GM18909 (cell line): ENCODE results near the gene RIPOR2.
"Not testable (repeated sequence)": the region's sequence is repeated elsewhere in the genome, so short reads cannot be mapped to it uniquely, and the experiment has no call there.

Experiments used
- ATAC-seq: cut with Tn5 transposase; IDR thresholded peaks from one replicate; pipeline ENCODE4 v1.9.1; 2021; ENCODE audit warnings: mild to moderate bottlenecking; ENCODE audit not compliant: unreplicated experiment, poor library complexity

RIPOR2 gene

DNA sequence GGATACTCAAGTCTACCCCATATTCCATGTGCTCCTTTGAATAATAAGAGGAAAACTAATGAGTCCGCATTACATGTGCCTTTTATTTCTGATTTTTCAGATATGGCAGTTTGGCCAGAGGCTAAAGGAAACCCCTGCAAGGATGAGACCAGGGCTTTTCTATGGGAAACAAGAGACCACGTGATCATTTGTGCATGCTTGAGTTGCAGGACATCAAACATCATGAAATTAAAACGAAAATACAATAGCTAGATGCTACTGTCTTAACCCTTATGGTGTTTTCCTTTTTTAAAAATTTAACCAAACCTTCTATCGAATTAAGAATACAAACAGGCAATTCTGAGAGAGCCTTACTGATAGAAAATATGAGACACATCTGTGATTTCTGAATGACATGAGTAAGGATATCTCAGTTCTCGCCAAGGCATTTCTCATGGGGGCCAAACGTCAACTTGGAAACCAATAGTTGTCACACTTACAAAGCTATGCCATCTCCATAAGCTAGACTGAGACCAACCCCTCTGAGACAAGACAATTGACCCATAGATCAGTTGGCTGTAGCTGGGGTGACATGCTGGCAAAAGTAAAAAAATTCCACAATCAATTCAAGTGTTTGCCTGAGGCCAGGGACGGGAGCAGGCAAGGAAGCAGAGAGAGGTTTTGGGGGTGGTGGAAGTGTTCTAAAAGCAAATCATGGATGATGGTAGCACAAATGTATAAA lies 52.8 kb downstream of the RIPOR2 start:
- no peak for ATAC-seq

DNA sequence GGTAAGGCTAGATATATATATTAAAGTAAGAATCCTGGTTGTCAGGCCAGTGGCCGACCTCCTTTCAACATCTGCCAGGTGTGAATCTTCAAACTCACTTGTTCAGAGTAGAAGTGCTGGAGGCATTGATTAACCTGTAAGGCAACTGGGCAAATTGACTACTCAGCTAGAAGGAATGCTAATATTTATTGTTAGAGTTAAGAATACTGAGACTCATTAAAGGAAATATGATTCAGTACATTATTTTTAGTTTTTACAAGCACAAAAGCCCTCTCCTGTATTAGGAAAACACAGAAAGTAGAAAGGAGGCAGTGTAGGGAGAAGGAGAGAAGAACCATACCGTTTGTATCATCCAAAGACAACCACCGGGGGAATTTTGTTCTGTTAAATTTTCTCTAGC lies 53.5 kb downstream of the RIPOR2 start:
- no peak for ATAC-seq

DNA sequence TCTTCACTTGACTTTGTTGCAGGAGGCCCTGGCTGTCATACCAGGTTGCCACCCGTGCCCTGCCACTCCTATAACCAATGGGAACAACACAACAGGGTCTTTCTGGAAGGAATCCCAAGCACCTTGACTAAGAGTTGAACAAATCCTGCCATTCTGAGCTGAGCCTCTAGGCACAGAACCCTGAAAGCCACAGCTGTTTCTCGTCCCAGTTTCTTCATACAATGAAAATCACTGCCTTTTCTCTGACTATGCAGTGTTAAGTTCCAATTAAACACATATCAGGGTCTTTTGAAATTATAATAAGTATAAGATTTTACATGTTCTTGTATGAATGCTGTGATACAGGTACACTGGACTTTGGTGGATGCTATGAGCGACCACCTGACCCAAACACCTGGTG lies 54.4 kb downstream of the RIPOR2 start:
- no peak for ATAC-seq

DNA sequence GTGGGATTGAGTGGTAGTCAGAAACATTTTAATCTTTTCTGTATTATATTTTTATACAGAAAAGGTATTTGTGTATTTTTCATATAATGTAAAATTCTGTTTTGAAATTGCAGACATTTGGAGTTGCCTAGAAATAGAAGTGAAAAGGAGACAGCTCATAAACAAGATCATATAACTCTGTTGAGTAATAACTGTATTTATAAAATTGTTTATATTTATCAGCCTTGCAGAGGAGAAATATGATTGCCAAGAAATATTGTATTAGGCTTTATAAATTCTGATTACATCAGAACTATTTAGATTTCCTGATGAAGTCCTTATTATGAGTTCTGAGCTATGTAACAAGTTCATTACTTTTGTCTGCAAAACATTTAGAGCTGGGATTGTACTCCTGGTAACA lies 55.3 kb downstream of the RIPOR2 start:
- no peak for ATAC-seq

DNA sequence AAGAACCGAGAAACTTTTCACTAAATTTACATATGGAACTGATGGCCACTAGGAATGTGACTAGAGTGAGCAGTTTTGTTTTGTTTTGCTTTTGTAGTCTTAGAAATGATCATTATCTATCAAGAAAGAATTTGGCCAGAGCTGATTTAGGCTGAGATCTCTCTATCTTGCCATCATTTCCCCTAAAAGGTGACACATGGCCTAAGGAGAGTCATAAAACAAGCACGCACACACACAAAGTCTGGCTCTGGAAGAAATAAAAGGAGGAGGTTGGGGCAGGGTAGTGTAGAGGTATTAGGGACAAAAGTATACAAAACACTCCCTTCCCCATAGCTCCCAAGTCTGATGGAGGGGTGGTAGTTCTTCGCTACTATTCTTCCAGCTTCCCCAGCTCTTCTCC lies 56.4 kb downstream of the RIPOR2 start:
- ATAC-seq, result no peak

DNA sequence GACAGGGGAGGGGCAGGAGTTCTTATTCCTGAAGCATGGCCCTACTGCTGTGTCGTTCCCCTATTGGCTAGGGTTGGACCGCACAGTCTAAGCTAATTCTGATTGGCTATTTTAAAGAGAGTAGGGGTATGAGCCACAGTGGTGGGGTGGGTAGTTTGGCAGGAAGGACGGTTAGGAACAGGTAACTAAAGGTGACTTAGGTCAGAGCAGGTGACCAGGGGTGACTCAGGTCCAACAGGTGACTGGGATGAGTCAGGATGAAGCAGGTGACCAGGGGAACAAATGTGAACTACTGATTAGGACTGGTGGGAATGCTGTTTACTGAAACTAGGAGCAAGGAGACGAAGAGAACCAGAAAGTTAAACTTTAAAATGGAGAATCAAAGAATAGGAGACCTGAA lies 58.0 kb downstream of the RIPOR2 start:
- not testable (repeated sequence) for ATAC-seq

DNA sequence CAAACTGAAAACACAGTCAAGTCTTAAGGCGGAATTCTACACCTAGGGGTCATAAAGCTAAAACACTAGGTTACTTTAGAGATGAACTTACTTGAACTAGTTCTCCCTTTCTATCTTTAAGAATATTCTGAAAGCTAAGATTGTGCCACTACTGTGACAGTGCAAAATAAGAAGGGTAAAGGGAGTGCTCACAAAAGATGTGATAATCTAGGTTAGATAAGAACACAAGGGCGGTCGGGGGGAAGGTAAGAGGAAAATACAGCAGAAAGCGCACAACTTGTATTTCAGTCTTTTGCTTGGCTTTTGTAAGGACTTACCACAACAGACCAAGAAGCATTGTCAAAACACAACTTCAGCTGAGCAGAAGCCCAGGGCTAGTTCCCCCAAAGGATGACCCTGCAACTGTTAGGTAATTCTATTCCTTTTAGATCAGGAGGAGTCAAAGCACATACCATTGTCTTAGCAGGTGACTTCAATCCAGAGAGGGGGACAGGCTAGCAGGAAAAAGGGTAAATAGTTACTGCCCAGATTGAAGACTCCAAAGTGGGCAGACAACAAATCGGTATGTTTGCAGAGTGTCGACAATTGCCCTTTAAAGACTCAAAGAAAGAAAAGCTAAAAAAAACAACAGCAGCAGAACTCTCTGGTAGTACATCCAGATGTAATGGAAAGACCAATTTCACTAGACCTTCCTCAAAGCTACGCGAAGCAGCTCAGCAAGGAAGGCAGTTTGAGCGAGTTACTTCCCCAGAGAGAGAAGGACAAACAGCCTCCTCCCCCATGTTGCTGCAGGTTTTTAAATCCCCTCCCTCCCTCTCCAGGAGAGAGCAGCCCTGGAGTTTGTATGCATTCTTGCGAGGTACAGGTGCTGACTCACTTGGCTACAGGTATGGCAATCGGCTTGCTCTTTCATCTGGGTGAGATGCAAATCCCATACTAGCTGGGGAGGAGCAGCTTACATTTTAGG lies 59.0 kb downstream of the RIPOR2 start:
- ATAC-seq, result no peak

DNA sequence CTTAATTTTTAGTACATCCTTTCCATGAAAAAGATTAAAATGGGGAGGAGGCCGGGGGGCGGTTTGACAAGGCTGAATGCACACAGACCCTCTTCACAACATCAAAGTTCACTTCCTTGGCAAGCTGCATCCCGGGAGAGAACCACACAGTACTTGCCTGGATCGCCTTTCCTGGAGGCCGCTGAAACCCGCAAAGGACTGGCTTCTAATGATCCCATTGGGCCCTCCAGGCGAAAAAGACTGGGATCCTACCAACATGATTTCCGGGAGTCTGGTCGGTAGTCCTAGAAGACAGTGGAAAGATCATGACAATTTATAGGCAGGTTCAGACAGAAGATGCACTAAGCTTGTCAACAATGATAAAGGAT lies 60.2 kb downstream of the RIPOR2 start:
- no peak for ATAC-seq

DNA sequence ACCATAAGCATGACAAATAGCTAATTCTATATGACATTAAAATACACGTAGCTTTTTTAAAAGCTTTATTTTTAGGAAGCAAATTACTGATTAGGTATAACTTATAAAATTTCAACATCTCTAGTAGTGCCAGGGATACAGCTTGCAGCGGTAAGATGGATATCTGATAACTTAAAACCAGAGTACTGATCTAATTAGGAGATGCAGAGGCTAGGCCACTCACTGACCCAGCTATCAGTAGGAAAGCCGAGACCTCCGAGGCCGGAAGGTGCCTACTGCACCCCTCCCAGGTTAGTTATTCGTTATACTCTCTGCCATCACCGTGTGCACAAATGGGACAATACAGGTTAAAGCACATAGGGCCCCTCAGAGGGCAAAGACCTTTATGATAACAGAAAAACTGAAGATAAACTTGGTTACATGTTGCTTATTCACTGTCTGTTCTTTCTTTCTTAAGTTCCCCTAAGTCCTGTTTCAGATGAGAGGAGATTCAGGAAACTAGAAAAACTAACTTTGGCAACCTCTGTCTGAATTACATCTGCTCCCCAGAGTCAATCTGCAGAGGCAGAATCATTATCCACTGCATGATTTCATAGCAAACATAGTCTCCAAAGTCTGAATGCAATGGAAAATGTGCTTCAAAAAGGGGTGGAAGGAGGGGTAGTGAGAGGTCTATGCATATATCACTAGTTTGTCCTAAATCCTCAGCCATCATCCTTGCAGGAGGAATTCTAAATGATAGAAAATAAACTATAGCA lies 60.8 kb downstream of the RIPOR2 start:
- no peak for ATAC-seq

DNA sequence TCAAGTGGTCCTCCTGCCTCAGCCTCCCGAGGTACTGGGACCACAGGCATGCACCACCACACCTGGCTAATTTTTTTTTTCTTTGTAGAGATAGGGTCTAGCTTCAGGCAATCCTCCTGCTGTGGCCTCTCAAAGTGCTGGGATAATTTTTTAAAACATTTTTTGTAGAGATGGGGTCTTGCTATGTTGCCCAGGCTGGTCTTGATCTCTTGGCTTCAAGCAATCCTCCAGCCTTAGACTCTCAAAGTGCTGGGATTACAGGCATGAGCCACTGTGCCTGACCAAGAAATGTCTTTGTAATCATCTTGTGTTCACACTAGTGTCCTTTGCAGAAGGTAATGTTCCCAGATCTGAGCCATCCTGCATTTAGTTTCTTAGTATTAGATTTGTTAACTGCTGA lies 61.6 kb downstream of the RIPOR2 start:
- ATAC-seq, result no peak

DNA sequence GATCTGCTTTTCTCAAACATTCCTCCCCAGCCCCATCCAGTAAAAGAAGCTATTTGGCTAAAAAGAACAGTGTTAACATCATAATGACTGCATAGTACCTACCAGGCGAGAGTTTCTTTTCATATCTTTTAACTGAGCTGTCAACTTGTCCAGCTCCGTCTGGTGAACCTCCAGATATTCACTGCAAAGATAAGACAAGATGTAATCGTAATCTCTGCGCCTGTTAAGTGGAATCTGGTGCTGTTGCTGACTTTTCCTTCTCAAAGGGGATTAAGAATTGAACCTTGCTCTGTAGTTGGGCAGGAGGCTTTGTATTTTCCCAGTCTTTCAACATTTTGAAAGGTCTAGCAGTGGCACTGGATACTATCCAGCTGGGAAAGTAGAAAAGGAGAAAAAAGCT lies 63.0 kb downstream of the RIPOR2 start:
- no peak for ATAC-seq

DNA sequence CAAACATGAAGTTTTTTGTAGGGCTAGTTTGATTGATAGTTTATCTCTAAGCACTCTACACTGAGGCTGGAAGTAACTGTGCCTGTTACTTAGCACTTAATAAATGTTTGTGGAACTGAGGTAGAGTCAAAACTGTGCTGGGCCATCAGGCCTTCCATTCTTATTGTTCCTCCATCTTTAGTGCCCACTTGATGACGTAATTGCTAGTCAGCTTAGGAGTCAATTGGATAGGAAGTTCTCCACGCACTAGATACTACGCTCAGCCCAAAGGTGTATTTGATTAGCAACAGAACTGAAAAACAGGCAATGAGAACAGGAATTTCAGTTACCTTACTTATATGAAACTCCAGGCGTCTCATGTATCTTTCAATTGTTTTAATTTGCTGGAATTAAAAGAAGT lies 67.0 kb downstream of the RIPOR2 start:
- ATAC-seq, result no peak

DNA sequence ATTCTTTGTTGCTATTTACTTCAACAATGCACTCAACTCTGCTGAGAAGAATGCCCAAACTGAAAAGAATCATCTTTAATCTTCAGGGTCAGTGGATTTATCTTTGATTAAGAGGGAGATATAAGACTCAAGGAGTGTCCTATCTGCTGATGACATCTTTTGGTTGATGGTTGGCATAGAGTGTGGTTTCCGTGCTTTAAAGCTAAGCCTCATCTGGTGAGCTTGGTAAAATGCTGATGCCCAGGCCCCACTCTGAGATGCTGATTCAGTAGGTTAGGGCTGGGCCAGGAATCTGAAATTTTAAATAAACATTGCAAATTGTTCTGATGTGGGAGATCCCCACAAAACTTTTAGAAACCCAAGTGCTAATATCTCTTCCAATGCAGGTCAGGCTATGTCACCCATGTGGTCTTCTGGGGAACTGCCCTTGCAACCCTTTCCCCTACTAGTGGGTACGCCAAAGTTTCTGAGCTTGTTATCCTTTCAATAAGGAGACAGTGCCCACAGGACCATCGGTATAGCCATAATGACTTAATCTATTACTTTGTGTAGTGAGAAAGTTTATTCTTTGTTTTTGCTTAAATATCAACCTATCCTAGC lies 68.6 kb downstream of the RIPOR2 start:
- ATAC-seq, result no peak

DNA sequence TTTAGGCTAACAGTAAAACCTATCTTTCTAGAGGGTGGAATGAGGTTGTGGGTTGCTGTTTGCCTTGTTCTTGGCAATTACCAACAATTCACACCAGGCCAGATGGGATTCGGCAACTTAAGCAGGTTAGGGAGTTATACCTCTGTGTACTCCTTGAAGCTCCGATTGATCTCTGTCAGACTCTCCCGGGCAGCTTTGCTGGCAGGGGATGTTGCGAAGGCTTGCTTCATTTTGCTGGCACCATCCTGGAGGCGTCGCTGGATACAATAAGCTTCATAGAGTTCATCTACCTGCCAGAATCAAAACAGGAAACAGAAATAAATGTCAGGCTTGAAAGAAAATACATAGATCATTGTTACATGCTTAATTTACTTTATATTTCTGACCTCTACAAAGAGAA lies 70.6 kb downstream of the RIPOR2 start:
- no peak for ATAC-seq

DNA sequence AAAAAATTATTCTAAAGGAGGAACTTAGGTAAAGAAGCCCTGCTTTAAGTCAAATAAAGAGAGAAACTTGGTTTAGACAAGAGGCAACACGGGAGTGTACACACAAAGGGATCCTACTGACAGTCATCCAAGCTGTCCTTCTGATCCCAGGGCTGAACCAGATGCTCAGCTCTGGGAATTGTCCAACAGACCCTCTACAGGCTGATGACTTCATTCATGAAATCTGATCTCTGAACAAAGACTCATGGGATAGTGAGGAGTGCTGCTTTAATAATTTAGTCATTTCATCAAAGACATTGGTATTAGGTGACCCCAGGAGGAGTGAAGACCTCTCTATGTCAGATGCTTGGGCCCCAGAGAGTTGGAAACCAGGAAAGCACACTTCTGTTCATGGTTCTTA lies 71.4 kb downstream of the RIPOR2 start:
- no peak for ATAC-seq

DNA sequence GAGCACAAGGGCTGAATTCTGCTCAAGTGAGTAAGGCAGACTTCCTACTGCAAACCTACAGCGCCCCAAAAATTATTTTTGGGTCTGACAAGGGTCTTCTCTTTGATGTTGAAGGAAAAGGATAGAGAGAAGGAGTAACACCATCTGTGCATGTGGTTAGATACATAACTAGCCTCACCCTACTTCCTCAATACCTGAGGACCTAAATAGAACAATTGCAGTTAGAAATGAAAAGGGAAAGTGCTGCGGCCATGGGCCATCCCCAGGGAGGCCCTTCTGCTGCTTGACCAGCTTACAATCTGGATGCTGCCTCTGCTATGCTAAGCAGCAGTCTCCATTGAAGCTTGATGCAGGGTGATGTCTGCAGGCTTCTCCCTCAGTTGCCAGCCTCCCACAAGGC lies 73.8 kb downstream of the RIPOR2 start:
- ATAC-seq, result peak; percentile 79

DNA sequence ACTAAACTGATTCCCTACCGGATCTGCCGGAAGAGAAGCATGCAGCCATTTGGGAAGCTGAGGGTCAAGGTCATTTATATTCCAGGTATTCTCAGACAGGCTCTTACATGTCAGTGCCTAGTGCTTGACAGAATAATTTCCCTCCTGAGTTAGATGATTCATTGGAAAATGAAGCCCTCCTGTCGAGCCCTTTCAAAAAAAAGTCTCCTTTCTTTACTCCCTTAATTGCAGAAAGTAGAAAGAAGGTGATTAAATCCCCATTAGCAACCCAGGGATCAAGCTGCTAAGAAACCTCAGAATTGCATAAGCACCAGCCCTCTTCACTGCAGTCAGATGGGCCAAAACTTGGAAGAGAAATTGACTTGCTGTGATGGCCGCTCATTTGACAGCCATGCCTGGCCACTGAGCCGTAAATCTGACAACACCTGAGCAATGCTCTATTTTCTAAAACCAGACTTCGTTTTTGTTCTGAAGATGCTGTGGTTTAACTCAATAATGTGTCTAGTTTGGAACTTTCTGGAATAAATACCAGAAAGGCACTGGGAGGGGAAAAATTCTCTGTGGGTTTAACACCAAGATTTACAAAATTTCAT lies 76.1 kb downstream of the RIPOR2 start:
- no peak for ATAC-seq

DNA sequence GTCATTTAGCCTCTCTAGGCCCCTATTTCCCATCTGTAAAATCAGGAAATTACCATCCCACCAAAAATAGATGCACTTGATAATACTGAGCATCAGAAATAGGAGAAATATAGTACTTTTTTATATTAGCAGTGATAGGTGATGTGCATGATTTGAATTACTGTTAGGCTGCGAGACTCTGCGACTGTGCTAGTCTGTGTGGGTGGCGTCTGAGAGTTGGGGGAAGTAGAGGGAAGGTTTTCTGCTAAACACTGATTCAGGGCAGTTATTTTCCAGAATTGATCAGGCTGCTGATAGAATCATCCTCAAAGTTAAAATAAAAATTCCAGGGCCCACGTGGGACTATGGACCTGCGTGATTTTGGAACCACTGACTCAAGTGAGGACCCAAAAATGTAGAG lies 76.6 kb downstream of the RIPOR2 start:
- no peak for ATAC-seq

DNA sequence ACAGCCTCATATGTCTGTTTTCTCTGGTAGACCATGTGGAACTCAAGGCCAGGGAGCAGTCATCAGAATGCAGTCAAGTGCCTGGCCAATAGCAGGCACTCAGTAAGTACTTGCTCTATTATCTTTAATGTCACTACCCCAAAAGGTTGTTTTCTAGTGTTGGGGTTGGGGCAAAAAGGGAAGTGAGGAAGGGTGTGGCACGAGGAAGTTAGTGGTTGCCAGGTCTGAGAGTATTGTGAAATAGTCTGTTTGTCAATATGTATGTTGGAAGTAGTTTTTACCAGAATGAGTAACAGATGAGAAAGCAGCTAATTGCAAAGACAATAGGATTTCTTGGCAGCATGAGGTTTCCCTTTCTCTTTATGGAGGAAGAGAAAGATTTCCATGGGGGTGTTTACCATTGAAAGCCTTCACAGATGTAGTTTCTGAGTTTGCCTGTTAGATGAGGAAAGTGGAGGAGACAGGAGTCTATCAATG lies 77.5 kb downstream of the RIPOR2 start:
- ATAC-seq, result peak; percentile 75
